Amniotic stem cell (primary cell): Measurements from ENCODE around the gene SOX5.

ENCODE experiments used
- DNase-seq: peaks from one replicate; lab custom pipeline; 2025; lab: John Stamatoyannopoulos, UW

Gene SOX5

GRCh38 chr12:23482571-23482970 lies 466.9 kb downstream of the SOX5 start:
- DNase-seq = no peak
